HEK293T (cell line): Measurements from ENCODE around the gene TBC1D22A.

Source experiments
- ARNT ChIP-seq: fragments of 450-650 bp; IDR thresholded peaks from 2 replicates; pipeline ENCODE4 v1.6.1; 2017; ENCODE audit warnings: mild to moderate bottlenecking
- BHLHE40 ChIP-seq: fragments of 450-650 bp; IDR thresholded peaks from 2 replicates; pipeline ENCODE4 v1.6.1; 2016; ENCODE audit warnings: mild to moderate bottlenecking, moderate library complexity, borderline replicate concordance
- CTBP1 ChIP-seq: fragments of 450-650 bp; IDR thresholded peaks from 2 replicates; pipeline ENCODE4 v1.6.1; 2016; ENCODE audit warnings: borderline replicate concordance
- FOXA1 ChIP-seq: fragments of 450-650 bp; IDR thresholded peaks from 2 replicates; pipeline ENCODE4 v1.6.1; 2016; ENCODE audit warnings: mild to moderate bottlenecking
- FOXM1 ChIP-seq: fragments of 450-650 bp; IDR thresholded peaks from 2 replicates; pipeline ENCODE4 v1.6.1; 2017; ENCODE audit warnings: mild to moderate bottlenecking, borderline replicate concordance
- NFRKB ChIP-seq: fragments of 450-650 bp; IDR thresholded peaks from 2 replicates; pipeline ENCODE4 v1.6.1; 2016; ENCODE audit warnings: mild to moderate bottlenecking, moderate library complexity
- SP1 ChIP-seq: fragments of 450-650 bp; IDR thresholded peaks from 2 replicates; pipeline ENCODE4 v1.6.1; 2017
- ZNF384 ChIP-seq: fragments of 450-650 bp; IDR thresholded peaks from 2 replicates; pipeline ENCODE4 v1.6.1; 2016

- no peak for TF ChIP-seq ZNF384
- no peak for TF ChIP-seq CTBP1
- TF ChIP-seq FOXM1, result no peak
- TF ChIP-seq BHLHE40, result no peak
- TF ChIP-seq NFRKB, result no peak
- TF ChIP-seq SP1, result no peak
- TF ChIP-seq ARNT, result no peak
- TF ChIP-seq FOXA1, result no peak
These were observed 49.7 kb downstream of the TBC1D22A start for GRCh38 chr22:46812034-46812605.
